WERI-Rb-1 (cell line): ENCODE results near the gene TK1.

Source experiments
- DNase-seq: peaks from one replicate; pipeline ENCODE4 v3.0.0-alpha.2; 2020
- H3K27ac ChIP-seq: fragments of 250-450 bp; sonication (Bioruptor Pico); 2 replicates; pipeline ENCODE4 v1.5.1; 2020; ENCODE audit warnings: mild to moderate bottlenecking, moderate library complexity
- H3K27me3 ChIP-seq: fragments of 250-450 bp; sonication (Bioruptor Pico); 2 replicates; pipeline ENCODE4 v1.5.1; 2021; ENCODE audit warnings: mild to moderate bottlenecking, low read depth, moderate library complexity; ENCODE audit not compliant: insufficient read depth, severe bottlenecking
- H3K36me3 ChIP-seq: fragments of 250-450 bp; sonication (Bioruptor Pico); 2 replicates; pipeline ENCODE4 v1.5.1; 2020; ENCODE audit warnings: mild to moderate bottlenecking, moderate library complexity
- H3K4me3 ChIP-seq: 2 replicates; pipeline ENCODE4 v1.5.1; 2011; ENCODE audit warnings: low read depth, mild to moderate bottlenecking, control low read depth, low read length
- H3K9me3 ChIP-seq: fragments of 250-450 bp; sonication (Bioruptor Pico); 2 replicates; pipeline ENCODE4 v1.5.1; 2021; ENCODE audit warnings: mild to moderate bottlenecking, moderate library complexity; ENCODE audit not compliant: severe bottlenecking
- TF ChIP-seq, protein P1 (sequence below): IDR thresholded peaks from 2 replicates; pipeline ENCODE4 v1.5.1; 2011; ENCODE audit warnings: low read depth, mild to moderate bottlenecking, control low read depth, inconsistent platforms, low read length

TK1 gene

DNA sequence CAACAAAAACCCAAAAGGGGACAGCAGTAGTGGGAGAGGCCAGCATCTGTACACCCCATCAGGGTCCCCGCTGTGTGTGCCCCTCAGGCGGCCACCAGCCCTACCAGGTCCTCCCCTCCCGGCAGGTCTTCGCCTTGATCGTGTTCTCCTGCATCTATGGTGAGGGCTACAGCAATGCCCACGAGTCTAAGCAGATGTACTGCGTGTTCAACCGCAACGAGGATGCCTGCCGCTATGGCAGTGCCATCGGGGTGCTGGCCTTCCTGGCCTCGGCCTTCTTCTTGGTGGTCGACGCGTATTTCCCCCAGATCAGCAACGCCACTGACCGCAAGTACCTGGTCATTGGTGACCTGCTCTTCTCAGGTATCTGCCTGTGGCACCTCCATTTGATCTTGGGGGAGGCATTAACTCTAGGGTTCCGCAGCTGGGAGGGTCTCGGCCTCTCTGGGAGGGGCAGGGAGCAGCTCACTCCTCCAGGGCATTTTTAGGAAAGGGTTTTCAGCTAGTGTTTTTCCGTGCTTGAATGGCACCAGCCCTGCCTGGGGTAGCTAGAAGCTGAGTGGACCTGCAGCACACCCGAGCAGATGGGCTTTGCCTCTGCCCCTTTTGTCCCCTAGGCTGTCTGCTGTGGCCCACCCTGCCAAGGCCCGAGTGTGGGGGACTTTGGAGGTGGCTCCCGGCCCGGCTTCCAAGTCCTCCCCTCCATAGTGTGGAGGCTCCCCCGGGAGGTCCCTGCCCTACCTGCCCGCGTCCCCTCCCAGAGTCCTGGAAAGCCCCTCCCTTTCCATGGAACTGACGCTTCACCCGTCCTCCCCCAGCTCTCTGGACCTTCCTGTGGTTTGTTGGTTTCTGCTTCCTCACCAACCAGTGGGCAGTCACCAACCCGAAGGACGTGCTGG is 15.9 kb downstream of the TK1 start:
- no peak for DNase-seq
- H3K27ac ChIP-seq = no peak overlapping the region
- H3K36me3 ChIP-seq = peaks cover 55% of the 10 kb centered on the region
- TF ChIP-seq, protein P1, sequence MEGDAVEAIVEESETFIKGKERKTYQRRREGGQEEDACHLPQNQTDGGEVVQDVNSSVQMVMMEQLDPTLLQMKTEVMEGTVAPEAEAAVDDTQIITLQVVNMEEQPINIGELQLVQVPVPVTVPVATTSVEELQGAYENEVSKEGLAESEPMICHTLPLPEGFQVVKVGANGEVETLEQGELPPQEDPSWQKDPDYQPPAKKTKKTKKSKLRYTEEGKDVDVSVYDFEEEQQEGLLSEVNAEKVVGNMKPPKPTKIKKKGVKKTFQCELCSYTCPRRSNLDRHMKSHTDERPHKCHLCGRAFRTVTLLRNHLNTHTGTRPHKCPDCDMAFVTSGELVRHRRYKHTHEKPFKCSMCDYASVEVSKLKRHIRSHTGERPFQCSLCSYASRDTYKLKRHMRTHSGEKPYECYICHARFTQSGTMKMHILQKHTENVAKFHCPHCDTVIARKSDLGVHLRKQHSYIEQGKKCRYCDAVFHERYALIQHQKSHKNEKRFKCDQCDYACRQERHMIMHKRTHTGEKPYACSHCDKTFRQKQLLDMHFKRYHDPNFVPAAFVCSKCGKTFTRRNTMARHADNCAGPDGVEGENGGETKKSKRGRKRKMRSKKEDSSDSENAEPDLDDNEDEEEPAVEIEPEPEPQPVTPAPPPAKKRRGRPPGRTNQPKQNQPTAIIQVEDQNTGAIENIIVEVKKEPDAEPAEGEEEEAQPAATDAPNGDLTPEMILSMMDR = no peak
- no peaks in the 10 kb centered on the region for H3K9me3 ChIP-seq
- no peak overlapping the region for H3K4me3 ChIP-seq
- H3K27me3 ChIP-seq = no peaks in the 10 kb centered on the region

DNA sequence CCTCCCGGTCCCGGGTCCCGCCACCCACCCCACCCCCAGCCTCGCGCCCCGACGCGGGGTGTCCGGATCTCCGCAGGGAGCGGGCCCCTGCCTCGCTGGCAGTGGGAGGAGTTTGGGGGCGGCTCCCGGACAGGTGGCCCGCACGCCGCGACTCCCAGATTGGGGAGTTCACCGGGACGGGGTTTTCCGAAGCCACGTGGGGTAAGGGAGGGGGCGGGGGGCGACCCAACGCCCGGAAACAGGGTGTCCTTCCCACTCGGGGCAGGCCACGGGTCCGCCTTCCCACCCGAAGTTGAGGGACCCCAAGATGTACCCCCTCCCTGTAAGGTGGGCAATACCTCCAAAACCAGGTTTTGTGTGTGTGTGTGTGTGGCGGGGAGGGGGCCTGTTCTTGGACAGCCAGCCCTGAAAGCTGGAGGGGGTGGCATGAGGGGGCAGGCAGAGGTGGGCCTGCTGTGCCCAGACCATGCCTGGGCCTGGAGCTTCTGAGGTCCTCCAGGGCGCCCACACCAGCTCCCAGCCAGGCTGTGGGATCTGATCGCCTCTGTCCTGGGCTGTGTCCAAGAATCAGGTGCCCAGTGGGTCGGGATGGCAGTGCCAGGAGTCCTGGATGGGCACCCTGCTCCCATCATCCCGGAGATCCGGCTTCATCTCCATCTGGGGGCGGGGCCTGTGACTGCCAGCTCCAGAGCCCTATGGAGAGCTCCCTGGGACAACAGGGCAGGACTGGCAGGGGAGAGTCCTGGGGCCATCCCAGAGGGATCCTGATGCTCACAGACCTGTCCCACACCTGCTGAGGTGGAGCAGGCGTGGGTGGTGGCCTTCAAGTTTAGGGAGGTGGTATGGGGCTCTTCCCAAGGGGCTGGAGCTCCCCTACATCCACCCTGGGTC is 17.7 kb downstream of the TK1 start:
- Histone ChIP-seq H3K27ac (peak overlapping the region; percentile 68; the same call in 1 of the 2 replicates), H3K27me3 (no peaks in the 10 kb centered on the region)
- DNase-seq = peak; percentile 81

DNA sequence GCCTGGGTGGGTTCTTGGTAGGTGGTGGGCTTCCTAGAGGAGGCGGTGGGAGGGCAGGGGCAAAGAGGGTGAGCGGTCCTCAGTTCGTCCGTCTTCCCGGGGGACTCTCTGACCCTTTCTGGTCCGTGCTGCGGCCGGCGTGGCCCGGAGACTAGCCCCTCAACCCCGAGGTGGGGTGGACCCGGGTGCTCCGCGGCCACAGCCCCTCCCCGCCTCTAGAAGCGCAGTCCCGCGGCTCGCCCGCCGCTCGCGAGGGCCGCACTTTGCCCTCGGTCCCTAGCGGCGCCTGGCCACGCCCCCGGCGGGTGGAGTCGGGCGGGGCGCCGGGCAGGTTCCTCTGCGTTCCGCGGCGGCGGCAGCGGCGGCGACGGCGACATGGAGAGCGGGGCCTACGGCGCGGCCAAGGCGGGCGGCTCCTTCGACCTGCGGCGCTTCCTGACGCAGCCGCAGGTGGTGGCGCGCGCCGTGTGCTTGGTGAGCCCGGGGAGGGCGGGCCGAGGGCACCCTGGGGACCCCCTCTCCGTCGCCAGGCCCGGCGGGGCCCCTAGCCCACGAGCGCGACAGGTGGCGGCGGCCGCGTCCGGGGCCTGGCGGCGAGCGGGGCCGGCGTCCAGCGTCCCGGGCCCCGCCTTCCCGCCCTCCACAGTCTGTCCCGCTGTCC is 18.5 kb downstream of the TK1 start, which contains the start of gene SYNGR2:
Gene SYNGR2, plus strand, starts transcription at position 340 of the 661 bp plus-strand sequence. Its CDS starts 36 bp downstream, at position 376.
- no peaks in the 10 kb centered on the region for H3K9me3 ChIP-seq
- H3K27me3 ChIP-seq = no peaks in the 10 kb centered on the region
- H3K4me3 ChIP-seq = peak within 1 kb of the TSS; percentile 82
- peak; percentile 93 for DNase-seq
- H3K27ac ChIP-seq = peak within 1 kb of the TSS; percentile 68
- TF ChIP-seq, protein P1 = no peak
- H3K36me3 ChIP-seq = peaks cover 29% of the 10 kb centered on the region

More for the DNA sequence above, 17.7 kb downstream of the TK1 start:
- Histone ChIP-seq H3K9me3 (no peaks in the 10 kb centered on the region), H3K36me3 (peaks cover 37% of the 10 kb centered on the region), H3K4me3 (peak overlapping the region; percentile 82)
- TF ChIP-seq, protein P1 = no peak

DNA sequence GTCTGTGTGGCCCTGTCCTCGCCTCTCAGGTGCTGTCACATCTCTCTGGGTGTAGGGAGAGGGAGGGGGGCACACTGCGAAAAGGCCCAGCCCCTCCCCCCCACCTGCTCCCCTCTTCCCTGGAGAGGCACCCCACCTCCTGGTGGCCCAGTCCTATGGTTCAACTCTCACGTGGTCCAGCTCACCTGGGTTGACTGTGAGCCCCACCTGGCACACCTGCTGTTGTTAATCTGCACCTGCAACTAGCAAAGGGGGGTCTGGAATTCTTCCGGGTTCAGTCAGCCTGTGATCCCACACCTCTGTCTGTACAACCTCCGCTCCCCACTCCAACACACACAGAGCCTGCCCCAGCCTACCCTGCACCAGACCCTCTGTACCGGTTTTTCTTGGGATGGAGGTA is 20.4 kb downstream of the TK1 start:
- DNase-seq = peak; percentile 52
- TF ChIP-seq, protein P1 = no peak
- no peak overlapping the region for H3K4me3 ChIP-seq
- no peak overlapping the region for H3K27ac ChIP-seq
- H3K9me3 ChIP-seq = no peaks in the 10 kb centered on the region
- peaks cover 9% of the 10 kb centered on the region for H3K36me3 ChIP-seq
- H3K27me3 ChIP-seq = no peaks in the 10 kb centered on the region

DNA sequence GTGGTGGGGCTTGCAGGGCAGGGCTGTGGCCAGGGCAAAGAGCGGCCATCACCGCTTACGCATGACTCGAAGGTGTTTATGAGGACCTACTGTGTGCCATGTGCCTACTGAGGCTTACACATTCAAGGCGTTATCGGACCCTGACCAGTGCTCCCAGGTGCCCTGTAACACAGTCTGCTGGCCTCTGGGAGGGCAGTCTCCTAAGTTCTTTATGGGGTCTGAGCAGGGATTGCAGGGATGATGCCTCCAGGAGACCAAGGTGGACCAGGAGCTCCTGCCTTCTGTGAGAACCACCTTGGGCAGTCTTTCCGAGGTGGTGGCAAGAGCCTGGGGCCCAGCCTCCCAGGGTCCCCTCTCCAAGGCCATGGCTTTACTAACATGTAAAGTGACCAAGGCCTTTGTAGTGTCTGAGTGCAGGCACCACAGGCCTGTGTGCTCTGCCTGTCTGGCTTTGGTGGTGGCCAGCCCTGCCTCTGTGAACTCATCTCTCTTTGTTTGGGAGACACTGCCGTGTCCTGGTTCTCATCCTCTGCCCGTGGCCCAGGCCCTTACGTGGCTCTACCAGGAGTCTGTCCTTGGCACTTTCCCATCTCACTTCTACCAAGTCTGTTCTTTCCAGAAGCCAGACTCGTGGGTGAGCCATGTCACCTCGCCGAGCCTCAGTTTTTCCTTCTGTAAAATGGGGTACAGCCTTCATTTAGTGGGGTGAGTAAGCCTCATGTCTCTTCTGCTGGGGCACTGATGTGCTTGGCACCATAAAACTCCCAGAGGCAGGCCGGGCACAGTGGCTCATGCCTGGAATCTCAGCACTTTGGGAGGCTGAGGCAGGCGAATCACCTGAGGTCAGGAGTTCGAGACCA is 21.9 kb downstream of the TK1 start:
- Histone ChIP-seq H3K27ac (no peak overlapping the region), H3K36me3 (no peaks in the 10 kb centered on the region)
- no peak for DNase-seq

More for the DNA sequence above, 21.9 kb downstream of the TK1 start:
- H3K27me3 ChIP-seq = no peaks in the 10 kb centered on the region
- H3K4me3 ChIP-seq = no peak overlapping the region
- H3K9me3 ChIP-seq = no peaks in the 10 kb centered on the region
- TF ChIP-seq, protein P1 = no peak
